NCI-H2107 treated with DMSO at 0.1 percent for 48 hours (cell line): ENCODE data around the gene HLA-DOA.

Source experiments
- DNase-seq: peaks from one replicate; lab custom pipeline; 2025; ENCODE audit not compliant: unreplicated experiment; lab: John Stamatoyannopoulos, UW

The HLA-DOA gene

GRCh38 chr6:32979720-32980487, 29.5 kb downstream of the HLA-DOA start:
- DNase-seq = no peak

GRCh38 chr6:32977953-32978324, 31.5 kb downstream of the HLA-DOA start:
- no peak for DNase-seq

- no peak for DNase-seq
These were observed 32.0 kb downstream of the HLA-DOA start for GRCh38 chr6:32977272-32977952.

- no peak for DNase-seq
These were observed 32.9 kb downstream of the HLA-DOA start for GRCh38 chr6:32976334-32977069.

- no peak for DNase-seq
These were observed 33.5 kb downstream of the HLA-DOA start for GRCh38 chr6:32975886-32976285.

GRCh38 chr6:32974541-32975308, 34.7 kb downstream of the HLA-DOA start:
- no peak for DNase-seq

- no peak for DNase-seq
These were observed 35.4 kb downstream of the HLA-DOA start for GRCh38 chr6:32974016-32974333.

- no peak for DNase-seq
These were observed 36.0 kb downstream of the HLA-DOA start for GRCh38 chr6:32973144-32974015.

- no peak for DNase-seq
These were observed 36.8 kb downstream of the HLA-DOA start for GRCh38 chr6:32972353-32973143.

- DNase-seq = peak; percentile 95
These were observed 37.6 kb downstream of the HLA-DOA start for GRCh38 chr6:32971581-32972352.

GRCh38 chr6:32971242-32971580, 38.2 kb downstream of the HLA-DOA start:
- DNase-seq = no peak

GRCh38 chr6:32970413-32971241, 38.8 kb downstream of the HLA-DOA start:
- peak; percentile 34 for DNase-seq

- peak; percentile 54 for DNase-seq
These were observed 39.5 kb downstream of the HLA-DOA start for GRCh38 chr6:32969685-32970412.

- peak; percentile 54 for DNase-seq
These were observed 40.3 kb downstream of the HLA-DOA start for GRCh38 chr6:32968867-32969684.

- DNase-seq = peak; percentile 61
These were observed 41.1 kb downstream of the HLA-DOA start, which contains the start of gene BRD2 for GRCh38 chr6:32968093-32968866. Gene BRD2, plus strand, starts transcription at chr6:32968594. Its CDS starts 4,305 bp downstream, at chr6:32972899.
